Transverse colon (tissue), 3 donors: ENCODE measurements around the gene SLC22A15.

Source experiments
- CTCF ChIP-seq, 5 experiments: fragments of 200-600 bp in 3 of 5; fragments of 450-650 bp in 2 of 5; sonication (generic) in 3 of 5; IDR thresholded peaks; 1 replicate in 2 of 5; 2 replicates in 3 of 5; pipeline ENCODE4 v1.5.1; 2016 to 2017; ENCODE audit warnings: antibody characterized with exemption in 5 of 5, inconsistent platforms in 3 of 5, mild to moderate bottlenecking in 2 of 5, moderate library complexity in 1 of 5
- EP300 ChIP-seq: sonication (generic); formaldehyde crosslinking; IDR thresholded peaks from one replicate; pipeline ENCODE4 v1.6.1; 2017; ENCODE audit warnings: antibody characterized with exemption, low read depth

- TF ChIP-seq CTCF (IDR thresholded peaks at IDR 0.05) = no peak
- TF ChIP-seq EP300 = no peak
These were observed 36.9 kb upstream of the SLC22A15 start for GRCh38 chr1:115939455-115939854.
